Endothelial cell of umbilical vein (primary cell): ENCODE data around the gene SYNJ1. TPM values are rescaled to one million over a fixed set of nuclear protein-coding genes. Genes with fewer than 3 reads are reported as not detected.

Experiments used
- BruUV-seq: library from RNA; stranded (reverse); fragments of 400-500 nt; replicated peaks from 2 replicates; lab custom pipeline; 2021; lab: Mats Ljungman, UMichigan
- CTCF ChIA-PET: fragments of 300-600, 350-600 bp; sonication (Branson Sonifier 250); formaldehyde crosslinking; loops from one replicate; lab custom pipeline; 2021; ENCODE audit warnings: antibody characterized with exemption, inconsistent platforms; lab: Charles Lee
- POLR2A ChIA-PET: fragments of 300-600, 350-600 bp; sonication (Branson Sonifier 250); formaldehyde crosslinking; loops from one replicate; lab custom pipeline; 2021; ENCODE audit warnings: antibody characterized with exemption, inconsistent platforms; lab: Charles Lee
- DNase-seq: peaks from one replicate; pipeline ENCODE4 v3.0.0-alpha.2; 2011; ENCODE audit warnings: low read depth, low spot score
- FAIRE-seq: peaks from 2 replicates; lab custom pipeline; 2011; peaks lifted over from hg19 to GRCh38; lab: Jason Lieb, UNC
- H2AFZ ChIP-seq: 2 replicates; pipeline ENCODE4 v1.6.0; 2012; ENCODE audit warnings: low read depth, low read length, control low read depth, inconsistent platforms
- H3K27ac ChIP-seq: 2 replicates; pipeline ENCODE4 v1.5.1; 2011; ENCODE audit warnings: low read depth, mild to moderate bottlenecking, control low read depth, low read length, moderate library complexity; ENCODE audit not compliant: insufficient read depth
- H3K27me3 ChIP-seq, 2 experiments: 2 replicates each; pipeline versions ENCODE4 v1.6.0 to v1.6.1; 2011; ENCODE audit warnings: low read length in 2 of 2, mixed read lengths in 1 of 2; ENCODE audit not compliant: control insufficient read depth in 2 of 2, insufficient read depth in 2 of 2
- H3K36me3 ChIP-seq, 2 experiments: 2 replicates in 1 of 2; 3 replicates in 1 of 2; pipeline ENCODE4 v1.5.1; 2011; ENCODE audit warnings: low read length in 2 of 2, mild to moderate bottlenecking in 1 of 2, moderate library complexity in 1 of 2; ENCODE audit not compliant: control insufficient read depth in 2 of 2, insufficient read depth in 2 of 2; ENCODE audit errors: extremely low read depth in 1 of 2
- H3K4me1 ChIP-seq: 3 replicates; pipeline ENCODE4 v1.5.1; 2011; ENCODE audit warnings: mild to moderate bottlenecking, low read length; ENCODE audit not compliant: control insufficient read depth, insufficient read depth; ENCODE audit errors: extremely low read depth
- H3K4me2 ChIP-seq: 2 replicates; pipeline ENCODE4 v1.6.1; 2011; ENCODE audit warnings: low read length, control low read depth, mixed read lengths; ENCODE audit not compliant: insufficient read depth
- H3K4me3 ChIP-seq, 3 experiments: fragments of 200-600 bp in 1 of 3; sonication (generic), shearing (Covaris generic) in 1 of 3; replicated peaks in 1 of 3; 2 replicates each; pipeline ENCODE4 v1.5.1; 2011 to 2016; ENCODE audit warnings: control low read depth in 3 of 3, low read length in 3 of 3, mild to moderate bottlenecking in 2 of 3, inconsistent platforms in 1 of 3, low read depth in 1 of 3, moderate library complexity in 1 of 3; ENCODE audit not compliant: insufficient read depth in 1 of 3
- H3K79me2 ChIP-seq: 2 replicates; pipeline ENCODE4 v1.6.0; 2012; ENCODE audit warnings: low read length, inconsistent platforms; ENCODE audit not compliant: control insufficient read depth, insufficient read depth
- H3K9ac ChIP-seq: replicated peaks from 2 replicates; pipeline ENCODE3; 2011; ENCODE audit warnings: low read length, control low read depth; ENCODE audit not compliant: insufficient read depth; ENCODE audit errors: extremely low read depth
- H3K9me1 ChIP-seq: replicated peaks from 3 replicates; pipeline ENCODE4 v1.6.0; 2011; ENCODE audit warnings: mild to moderate bottlenecking, low read length; ENCODE audit not compliant: control insufficient read depth, insufficient read depth; ENCODE audit errors: extremely low read depth
- H3K9me3 ChIP-seq: replicated peaks from 2 replicates; pipeline ENCODE4 v1.5.1; 2012; ENCODE audit warnings: low read length, inconsistent platforms; ENCODE audit not compliant: control insufficient read depth, insufficient read depth
- H4K20me1 ChIP-seq: replicated peaks from 2 replicates; pipeline ENCODE3; 2011; ENCODE audit warnings: mild to moderate bottlenecking, low read length; ENCODE audit not compliant: control insufficient read depth, insufficient read depth; ENCODE audit errors: extremely low read depth
- EZH2 ChIP-seq: IDR thresholded peaks from 2 replicates; pipeline ENCODE4 v1.6.1; 2012; ENCODE audit warnings: borderline replicate concordance, low read depth, mild to moderate bottlenecking, moderate library complexity, low read length, inconsistent platforms; ENCODE audit not compliant: severe bottlenecking
- FOS ChIP-seq: IDR thresholded peaks from 2 replicates; pipeline ENCODE4 v1.6.1; 2011; ENCODE audit warnings: mild to moderate bottlenecking, low read length, moderate library complexity, borderline replicate concordance; ENCODE audit not compliant: insufficient read depth
- JUN ChIP-seq: IDR thresholded peaks from 2 replicates; pipeline ENCODE4 v1.6.1; 2011; ENCODE audit warnings: borderline replicate concordance, low read depth; ENCODE audit not compliant: insufficient read length, insufficient read depth
- MAX ChIP-seq: IDR thresholded peaks from 2 replicates; pipeline ENCODE4 v1.6.1; 2011; ENCODE audit not compliant: insufficient read depth, insufficient read length
- MYC ChIP-seq: IDR thresholded peaks from one replicate; pipeline ENCODE4 v1.6.1; 2011; ENCODE audit warnings: mild to moderate bottlenecking, low read depth, low read length
- POLR2A ChIP-seq: IDR thresholded peaks from 2 replicates; pipeline ENCODE4 v1.6.1; 2012; ENCODE audit warnings: low read depth, mild to moderate bottlenecking, control low read depth, low read length
- dilution Hi-C: fragments of 300-500 bp; cut with MboI; formaldehyde crosslinking; loops from one replicate; pipeline ENCODE4 v1.15.0; 2019; ENCODE audit warnings: low sequenced_read_pairs; ENCODE audit not compliant: extremely low pct_ligation_motif_present
- intact Hi-C: fragments of 100-400 bp; cut with micrococcal nuclease; formaldehyde crosslinking; loops from one replicate; pipeline ENCODE4 v1.10.0; 2022
- polyA plus RNA-seq, 4 experiments: library from polyadenylated mRNA; depleted of rRNA in 3 of 4; stranded (reverse) in 3 of 4; unstranded in 1 of 4; fragments of >200 nt; gene quantifications; 2 replicates each; pipeline versions ENCODE4 v1.2.1 to v1.2.3, GENCODE V29; 2011 to 2012; ENCODE audit warnings: missing spikeins in 1 of 4
- total RNA-seq: library from RNA; stranded (reverse); gene quantifications from 2 replicates; pipeline ENCODE4 v1.2.3, GENCODE V29; 2021

Gene SYNJ1
- total and polyA plus RNA-seq, 2 donors (not counting 3 experiments of a cell fraction or from before 2014, with no cell fraction given): 5.9 to 17.0 TPM

GRCh38 chr21:32599526-32599925 lies 128.3 kb downstream of the SYNJ1 start:
- DNase-seq: no peak
- H3K9me3 ChIP-seq: no peaks in the 10 kb centered on the region
- no peak overlapping the region for H3K4me3 ChIP-seq
- H3K27me3 ChIP-seq: no peaks in the 10 kb centered on the region
- no peak overlapping the region for H3K4me2 ChIP-seq
- no peak for TF ChIP-seq MYC
- no TSS peak for BruUV-seq
- peaks cover 9 to 22% of the 10 kb centered on the region in 2 experiments for H3K36me3 ChIP-seq
- CTCF ChIA-PET: interaction anchor here (1.0 to 9.7 kb wide), 5 partner anchors 22 to 205 kb away, joined by 3 to 286 read pairs (median 29); partner anchors contain the start of gene EVA1C
- intact Hi-C loops (no loop called here), dilution Hi-C loops (no loop called here)
- no peaks in the 10 kb centered on the region for H4K20me1 ChIP-seq
- H2AFZ ChIP-seq: no peak overlapping the region
- no peaks in the 10 kb centered on the region for H3K9me1 ChIP-seq
- H3K4me1 ChIP-seq: peaks cover 9% of the 10 kb centered on the region
- POLR2A ChIA-PET: no interaction called here
- no peak overlapping the region for H3K27ac ChIP-seq
- H3K9ac ChIP-seq: no peak overlapping the region
- no peak for FAIRE-seq
- H3K79me2 ChIP-seq: no peaks in the 10 kb centered on the region

GRCh38 chr21:32599091-32599490 lies 128.7 kb downstream of the SYNJ1 start:
- Histone ChIP-seq H3K9me3 (no peaks in the 10 kb centered on the region), H2AFZ (no peak overlapping the region), H3K4me2 (no peak overlapping the region), H3K79me2 (no peaks in the 10 kb centered on the region), H3K27ac (no peak overlapping the region), H3K36me3 (peaks cover 9 to 19% of the 10 kb centered on the region in 2 experiments), H4K20me1 (no peaks in the 10 kb centered on the region), H3K9ac (no peak overlapping the region), H3K4me1 (peaks cover 9% of the 10 kb centered on the region), H3K9me1 (no peaks in the 10 kb centered on the region), H3K27me3 (no peaks in the 10 kb centered on the region), H3K4me3 (no peak overlapping the region)
- FAIRE-seq (no peak), DNase-seq (no peak)
- POLR2A ChIA-PET: no interaction called here
- no TSS peak for BruUV-seq
- intact Hi-C loops (no loop called here), dilution Hi-C loops (no loop called here)
- TF ChIP-seq MYC (no peak), MAX (no peak), EZH2 (no peak), FOS (no peak), POLR2A (no peak), JUN (no peak)
- CTCF ChIA-PET: interaction anchor here (1.2 to 9.7 kb wide), 4 partner anchors 29 to 204 kb away, joined by 3 to 286 read pairs (median 60); partner anchors contain the start of gene EVA1C
